Stimulated activated CD4-positive, alpha-beta T cell treated with anti-CD3 and anti-CD28 coated beads, Interleukin-15, amount 100 ng/mL, for 24 hours (primary cell): ENCODE measurements around the gene IP6K3.

Source experiments
- DNase-seq: peaks from one replicate; pipeline ENCODE4 v3.0.0-alpha.2; 2020

Gene IP6K3, protein sequence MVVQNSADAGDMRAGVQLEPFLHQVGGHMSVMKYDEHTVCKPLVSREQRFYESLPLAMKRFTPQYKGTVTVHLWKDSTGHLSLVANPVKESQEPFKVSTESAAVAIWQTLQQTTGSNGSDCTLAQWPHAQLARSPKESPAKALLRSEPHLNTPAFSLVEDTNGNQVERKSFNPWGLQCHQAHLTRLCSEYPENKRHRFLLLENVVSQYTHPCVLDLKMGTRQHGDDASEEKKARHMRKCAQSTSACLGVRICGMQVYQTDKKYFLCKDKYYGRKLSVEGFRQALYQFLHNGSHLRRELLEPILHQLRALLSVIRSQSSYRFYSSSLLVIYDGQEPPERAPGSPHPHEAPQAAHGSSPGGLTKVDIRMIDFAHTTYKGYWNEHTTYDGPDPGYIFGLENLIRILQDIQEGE

DNA sequence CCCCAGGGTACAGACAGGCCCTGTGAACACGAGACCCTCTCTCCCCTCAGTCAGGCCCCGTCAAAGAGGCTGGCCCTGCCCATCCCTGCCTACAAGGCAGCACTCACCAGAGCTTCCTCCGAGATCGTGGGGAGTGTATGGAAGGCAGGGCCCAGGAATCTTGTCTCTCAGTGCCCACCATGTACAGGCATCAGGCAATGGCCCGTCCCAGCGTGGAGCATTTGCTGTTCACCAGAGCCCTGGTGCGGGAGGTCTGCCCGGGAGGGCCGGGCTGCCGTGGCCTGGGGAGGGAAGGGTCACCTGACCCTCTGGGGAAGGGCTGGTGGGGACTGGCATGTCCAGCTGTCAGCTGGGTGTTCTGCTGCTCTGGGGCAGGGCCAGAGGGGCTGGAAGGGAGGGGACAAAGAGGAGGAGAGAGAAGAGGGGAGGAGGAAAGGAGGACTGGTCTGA, at the start of gene IP6K3:
Gene IP6K3, minus strand, starts transcription at position 255 of the 450 bp plus-strand sequence. CDS start 11,429 bp downstream, outside the sequence.
- DNase-seq: no peak

GRCh38 chr6:33794910-33795623, 48.4 kb upstream of the IP6K3 start:
- DNase-seq: no peak

DNA sequence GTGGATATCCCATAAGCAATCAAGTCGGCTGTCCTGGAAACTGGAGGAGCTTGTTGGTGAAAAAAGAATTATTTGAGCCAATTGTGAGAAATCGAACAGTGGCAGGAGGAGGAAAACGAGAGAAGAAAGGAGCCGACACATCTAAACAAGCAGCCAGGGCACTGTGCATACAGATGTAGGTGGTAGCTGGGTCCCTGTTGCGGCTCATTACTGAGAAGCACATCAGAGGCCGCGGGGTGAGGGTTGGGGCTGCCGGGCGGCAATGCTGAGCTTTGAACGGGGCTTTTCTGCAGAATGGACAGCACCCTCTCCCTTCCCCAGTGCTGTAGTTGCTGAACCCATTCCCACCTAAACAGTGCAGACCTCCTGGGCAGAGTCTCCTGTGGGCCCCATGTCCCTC, 46.3 kb upstream of the IP6K3 start:
- no peak for DNase-seq

DNA sequence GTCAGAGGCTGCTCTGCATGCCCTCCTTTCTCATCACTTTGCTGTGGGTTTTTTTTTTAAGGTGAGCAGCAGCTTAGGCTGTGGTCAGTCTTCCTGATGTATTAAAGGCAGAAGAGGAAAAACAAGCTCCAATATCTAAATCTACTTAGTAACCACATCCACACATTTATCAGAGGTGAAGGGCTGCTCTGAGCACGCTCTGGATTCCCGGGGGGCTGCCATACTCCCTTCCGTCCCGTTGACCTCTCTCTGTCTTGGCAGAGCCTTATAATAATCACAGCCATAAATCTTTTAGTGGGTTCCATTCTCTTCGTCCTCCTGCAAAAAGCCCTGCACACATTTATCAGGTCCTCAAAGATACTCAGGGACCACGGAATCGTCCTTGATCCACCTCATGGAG, 44.9 kb upstream of the IP6K3 start:
- DNase-seq: no peak

- no peak for DNase-seq
These were observed 44.2 kb upstream of the IP6K3 start for GRCh38 chr6:33790910-33791309.

DNA sequence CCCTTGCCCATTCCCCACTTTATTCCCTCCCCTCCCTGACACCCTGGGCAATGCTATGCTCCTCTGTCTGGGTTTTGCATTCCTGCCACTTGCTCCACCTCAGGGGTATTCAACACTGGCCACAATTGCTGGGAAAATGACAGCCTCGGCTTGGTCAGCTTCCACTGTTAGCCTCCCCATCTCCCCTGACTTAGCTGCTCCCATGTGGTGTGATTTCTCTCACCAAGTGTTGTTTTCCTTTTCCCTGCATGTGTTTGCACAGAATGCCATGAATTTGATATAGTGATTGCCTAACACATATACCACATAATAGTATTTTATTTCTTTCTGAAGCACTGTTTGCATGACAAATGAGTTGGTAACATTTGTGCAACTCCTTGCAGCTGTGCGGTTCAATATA, 43.7 kb upstream of the IP6K3 start:
- no peak for DNase-seq

DNA sequence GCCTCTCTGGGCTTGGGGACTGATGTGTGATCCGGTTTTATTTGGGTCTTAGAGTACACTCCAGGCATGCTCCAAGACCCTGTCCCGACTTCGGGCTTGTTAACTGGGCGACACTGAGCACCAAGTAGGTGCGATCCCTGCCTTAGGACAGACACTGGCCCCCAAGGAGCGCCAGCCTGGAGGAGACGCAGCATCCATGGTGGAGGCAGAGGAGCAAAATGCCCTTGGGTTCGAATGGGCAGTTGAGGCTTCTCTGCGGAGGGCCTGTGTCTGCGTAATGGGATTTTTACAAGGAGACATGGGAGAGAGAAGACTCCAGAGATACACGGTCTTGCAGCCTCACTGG, 42.8 kb upstream of the IP6K3 start:
- DNase-seq: no peak

DNA sequence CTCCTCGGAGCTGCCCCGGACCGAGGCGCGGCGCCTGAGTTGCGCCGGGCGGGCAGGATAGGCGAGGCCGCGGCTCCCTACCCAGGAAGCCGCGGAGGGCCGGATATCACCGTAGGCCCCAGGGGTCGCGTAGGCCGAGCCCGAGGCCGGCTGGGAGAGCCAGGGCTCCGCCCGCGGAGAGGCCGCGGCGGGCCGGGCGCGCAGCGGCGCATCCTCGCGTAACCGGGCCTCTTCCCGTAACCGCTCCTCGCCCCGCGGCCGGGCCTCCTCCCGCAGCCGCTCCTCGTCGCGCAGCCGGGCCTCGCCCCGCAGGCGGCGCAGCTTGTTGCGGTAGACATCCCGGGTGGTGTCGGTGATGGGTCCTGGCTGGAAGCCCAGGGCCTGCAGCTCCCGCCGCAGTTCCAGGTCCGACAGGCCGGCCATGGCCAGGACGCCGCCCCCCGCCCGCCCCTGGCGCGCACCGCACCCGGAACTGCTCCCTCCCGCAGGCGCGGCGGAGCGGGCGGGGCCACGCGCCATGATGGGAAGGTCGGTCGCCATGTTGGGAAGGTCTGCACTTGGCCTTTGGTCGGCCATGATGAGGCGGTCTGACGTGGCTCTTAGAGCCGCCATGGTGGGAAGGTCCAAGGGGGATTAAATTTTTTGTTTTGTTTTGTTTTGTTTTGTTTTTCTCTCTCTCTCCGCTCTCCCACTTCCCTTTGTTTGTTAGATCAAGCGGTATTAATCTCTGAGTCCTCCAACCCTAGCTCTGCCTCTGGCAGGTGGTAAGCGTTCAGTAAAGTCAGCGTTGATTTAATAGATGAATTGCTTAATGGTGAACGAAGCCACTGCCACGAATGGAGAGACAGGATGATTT, 42.2 kb upstream of the IP6K3 start, which contains the start of gene LEMD2:
Gene LEMD2, minus strand, starts transcription at position 437 of the 856 bp plus-strand sequence. Its CDS starts 14 bp downstream, at position 423.
- DNase-seq: peak; percentile 94

- DNase-seq: peak; percentile 75
These were observed 41.4 kb upstream of the IP6K3 start for GRCh38 chr6:33787954-33788693.

- DNase-seq: no peak
These were observed 40.7 kb upstream of the IP6K3 start for GRCh38 chr6:33787346-33787953.

GRCh38 chr6:33786736-33787135, 40.0 kb upstream of the IP6K3 start:
- no peak for DNase-seq

- DNase-seq: no peak
These were observed 39.1 kb upstream of the IP6K3 start for GRCh38 chr6:33785778-33786177.

GRCh38 chr6:33784787-33785186, 38.1 kb upstream of the IP6K3 start:
- no peak for DNase-seq

DNA sequence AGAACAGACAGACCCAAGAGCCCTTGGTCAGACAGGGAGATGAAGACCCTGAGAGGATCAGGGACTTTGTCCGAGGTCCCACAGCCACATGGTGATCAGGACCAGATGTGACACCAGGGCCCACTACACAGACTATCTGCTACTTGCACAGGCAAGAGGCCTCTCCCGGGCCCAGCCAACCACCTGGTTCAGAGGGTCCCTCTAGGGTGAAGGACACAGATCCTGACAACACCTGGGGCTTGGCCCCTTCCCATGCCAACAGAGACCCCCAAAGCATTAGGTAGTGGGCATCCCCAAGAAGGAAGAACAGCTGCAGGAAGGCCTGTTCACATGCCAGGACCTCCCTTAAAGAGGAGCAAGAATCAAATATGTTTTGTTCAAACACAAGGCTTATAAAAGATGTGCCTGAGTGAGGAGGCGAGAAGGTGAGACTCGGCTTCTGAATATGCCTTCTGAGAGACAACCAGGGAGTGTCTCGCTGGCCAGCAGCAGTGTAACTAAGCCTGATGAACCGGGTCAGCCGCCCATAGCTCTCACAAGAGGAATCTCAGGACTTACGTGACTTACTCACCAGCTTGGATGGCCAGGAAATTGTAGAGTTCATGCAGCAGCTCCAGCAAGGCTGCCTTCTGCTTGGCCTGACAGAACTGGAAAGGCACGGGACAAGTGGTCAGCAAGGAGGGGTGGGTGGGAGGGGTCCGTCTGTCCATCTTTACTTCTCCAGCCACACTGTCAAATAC, 37.2 kb upstream of the IP6K3 start:
- no peak for DNase-seq

DNA sequence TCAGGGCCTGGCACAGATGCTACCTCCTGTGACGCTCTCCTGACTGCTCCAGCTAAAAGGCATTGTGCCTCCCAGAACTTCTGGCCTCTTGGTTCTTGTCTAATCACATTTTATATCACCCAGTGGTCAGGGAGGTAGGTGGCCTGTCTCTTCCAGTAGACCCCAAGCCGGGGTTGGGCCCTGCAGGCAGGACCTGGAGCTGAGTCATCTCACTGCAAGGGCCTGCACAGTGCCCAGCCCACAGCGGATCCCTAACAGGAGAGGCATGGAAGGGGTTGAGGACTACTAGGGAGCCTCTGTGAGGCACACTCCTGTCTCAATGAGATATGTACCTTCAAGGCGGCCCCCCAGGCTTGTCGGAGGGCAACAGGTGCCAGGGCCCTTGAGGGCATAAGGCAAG, 35.9 kb upstream of the IP6K3 start:
- no peak for DNase-seq

GRCh38 chr6:33781131-33781975, 34.6 kb upstream of the IP6K3 start:
- DNase-seq: no peak

GRCh38 chr6:33779895-33780294, 33.2 kb upstream of the IP6K3 start:
- DNase-seq: no peak

DNA sequence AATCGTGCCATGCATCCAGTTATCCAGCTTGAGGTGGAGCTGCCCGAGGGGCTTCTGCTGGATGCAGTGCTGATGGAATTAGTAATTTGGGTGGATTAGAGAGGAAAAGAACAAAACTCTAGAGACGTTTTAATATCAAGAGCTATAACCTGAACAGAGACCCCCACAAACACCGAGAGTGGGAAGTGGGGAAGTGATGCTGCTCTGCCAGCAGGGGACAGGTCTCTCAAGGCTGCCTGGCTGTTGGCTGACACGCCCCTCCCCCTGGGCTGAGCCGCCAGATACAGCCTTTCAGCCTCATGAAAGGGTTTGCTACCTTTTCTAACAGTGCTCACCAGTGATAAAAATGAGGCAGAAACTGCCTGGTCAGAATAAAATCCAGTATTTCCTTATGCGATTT, 32.6 kb upstream of the IP6K3 start:
- DNase-seq: no peak

DNA sequence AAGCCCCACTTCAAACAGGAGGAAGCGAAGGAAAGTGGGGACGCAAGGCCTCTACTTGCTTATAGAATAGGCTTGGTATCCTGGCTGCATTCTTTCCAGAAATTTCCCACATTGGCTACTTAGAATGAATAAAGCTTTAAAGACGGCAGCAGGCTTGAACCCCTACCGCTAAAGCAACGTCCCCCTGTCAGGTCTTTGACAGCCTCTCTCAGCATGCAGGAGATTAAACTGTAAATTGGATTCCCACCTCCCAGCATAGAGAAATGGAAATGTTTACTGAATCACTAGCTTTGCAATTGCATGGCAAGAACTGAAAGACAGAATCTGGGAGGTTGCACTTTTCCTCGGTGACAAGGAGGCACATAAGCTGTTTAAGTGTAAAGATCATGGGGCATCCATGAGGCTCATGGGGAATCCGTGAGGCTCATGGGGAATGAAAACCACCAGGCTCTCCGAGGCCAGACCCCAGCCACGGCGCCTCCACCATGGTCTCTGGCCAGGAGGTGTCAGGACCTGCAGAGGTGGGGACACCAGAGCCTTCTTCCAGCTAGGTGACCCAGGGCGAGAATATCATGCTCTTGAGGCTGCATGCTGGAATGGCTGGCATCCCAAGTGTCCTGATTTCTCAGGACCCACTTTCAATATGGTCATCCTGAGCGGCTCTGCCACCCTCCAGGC, 31.9 kb upstream of the IP6K3 start:
- DNase-seq: no peak
